ENCODE measurements around the gene SLC25A13.

- TF ChIP-seq REST (IDR thresholded peaks at IDR 0.05; ENCODE audit: insufficient read depth in 1 of 2, low read depth in 2 of 2, low read length in 2 of 2) (no peak), SIN3A (IDR thresholded peaks at IDR 0.05; ENCODE audit: borderline replicate concordance, insufficient read depth, low read length) (no peak), TAF1 (IDR thresholded peaks at IDR 0.05; ENCODE audit: borderline replicate concordance, insufficient read depth, low read length) (no peak)
Measured at GRCh38 chr7:96111405-96111804, 210.5 kb downstream of the SLC25A13 start.

Data from PFSK-1 (cell line).